ENCODE results near the gene STK39. TPM values are rescaled to one million over a fixed set of nuclear protein-coding genes. Genes with fewer than 3 reads are reported as not detected.

Gene STK39
- total RNA-seq, 1 experiment from 2014 or later: 13.8 TPM

GRCh38 chr2:167961536-167962048 lies 285.8 kb downstream of the STK39 start:
- H3K4me1 Mint-ChIP-seq (ENCODE audit: insufficient read depth, unreplicated experiment): no peaks in the 10 kb centered on the region
- no peaks in the 10 kb centered on the region for H3K9me3 Mint-ChIP-seq (ENCODE audit: unreplicated experiment)
- CTCF ChIA-PET: interaction anchor here (1.1 to 5.7 kb wide), 2 partner anchors 156 to 157 kb away, joined by 5 to 83 read pairs; no protein-coding TSS in a partner anchor
- POLR2A ChIA-PET: no interaction called here
- H3K4me3 Mint-ChIP-seq (ENCODE audit: unreplicated experiment): no peak overlapping the region
- TF ChIP-seq, protein P1, sequence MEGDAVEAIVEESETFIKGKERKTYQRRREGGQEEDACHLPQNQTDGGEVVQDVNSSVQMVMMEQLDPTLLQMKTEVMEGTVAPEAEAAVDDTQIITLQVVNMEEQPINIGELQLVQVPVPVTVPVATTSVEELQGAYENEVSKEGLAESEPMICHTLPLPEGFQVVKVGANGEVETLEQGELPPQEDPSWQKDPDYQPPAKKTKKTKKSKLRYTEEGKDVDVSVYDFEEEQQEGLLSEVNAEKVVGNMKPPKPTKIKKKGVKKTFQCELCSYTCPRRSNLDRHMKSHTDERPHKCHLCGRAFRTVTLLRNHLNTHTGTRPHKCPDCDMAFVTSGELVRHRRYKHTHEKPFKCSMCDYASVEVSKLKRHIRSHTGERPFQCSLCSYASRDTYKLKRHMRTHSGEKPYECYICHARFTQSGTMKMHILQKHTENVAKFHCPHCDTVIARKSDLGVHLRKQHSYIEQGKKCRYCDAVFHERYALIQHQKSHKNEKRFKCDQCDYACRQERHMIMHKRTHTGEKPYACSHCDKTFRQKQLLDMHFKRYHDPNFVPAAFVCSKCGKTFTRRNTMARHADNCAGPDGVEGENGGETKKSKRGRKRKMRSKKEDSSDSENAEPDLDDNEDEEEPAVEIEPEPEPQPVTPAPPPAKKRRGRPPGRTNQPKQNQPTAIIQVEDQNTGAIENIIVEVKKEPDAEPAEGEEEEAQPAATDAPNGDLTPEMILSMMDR (IDR thresholded peaks at IDR 0.05; ENCODE audit: unreplicated experiment): no peak
- intact Hi-C loops (cut with micrococcal nuclease): loop anchor here (10.0 kb wide), 1 partner anchor 373 kb away; no protein-coding TSS in a partner anchor
- H3K36me3 Mint-ChIP-seq (ENCODE audit: insufficient read depth, unreplicated experiment): no peaks in the 10 kb centered on the region
- DNase-seq (ENCODE audit: unreplicated experiment): no peak
- no peaks in the 10 kb centered on the region for H3K27me3 Mint-ChIP-seq (ENCODE audit: insufficient read depth, unreplicated experiment)
- no TSS peak for BruUV-seq (replicated peaks)
- no peak overlapping the region for H3K27ac Mint-ChIP-seq (ENCODE audit: low read depth, unreplicated experiment)

GRCh38 chr2:167960089-167960747 lies 287.2 kb downstream of the STK39 start:
- Mint-ChIP-seq H3K36me3 (ENCODE audit: insufficient read depth, unreplicated experiment) (no peaks in the 10 kb centered on the region), H3K4me3 (ENCODE audit: unreplicated experiment) (no peak overlapping the region), H3K27me3 (ENCODE audit: insufficient read depth, unreplicated experiment) (no peaks in the 10 kb centered on the region), H3K4me1 (ENCODE audit: insufficient read depth, unreplicated experiment) (no peaks in the 10 kb centered on the region), H3K9me3 (ENCODE audit: unreplicated experiment) (no peaks in the 10 kb centered on the region), H3K27ac (ENCODE audit: low read depth, unreplicated experiment) (no peak overlapping the region)
- TF ChIP-seq, protein P1 (IDR thresholded peaks at IDR 0.05; ENCODE audit: unreplicated experiment): no peak
- no peak for DNase-seq (ENCODE audit: unreplicated experiment)
- intact Hi-C loops (cut with micrococcal nuclease): loop anchor here (10.0 kb wide), 1 partner anchor 375 kb away; no protein-coding TSS in a partner anchor
- CTCF ChIA-PET: interaction anchor here (0.6 to 1.1 kb wide), 2 partner anchors 87 to 158 kb away, joined by 4 to 5 read pairs; no protein-coding TSS in a partner anchor
- no TSS peak for BruUV-seq (replicated peaks)
- POLR2A ChIA-PET: no interaction called here

DNA sequence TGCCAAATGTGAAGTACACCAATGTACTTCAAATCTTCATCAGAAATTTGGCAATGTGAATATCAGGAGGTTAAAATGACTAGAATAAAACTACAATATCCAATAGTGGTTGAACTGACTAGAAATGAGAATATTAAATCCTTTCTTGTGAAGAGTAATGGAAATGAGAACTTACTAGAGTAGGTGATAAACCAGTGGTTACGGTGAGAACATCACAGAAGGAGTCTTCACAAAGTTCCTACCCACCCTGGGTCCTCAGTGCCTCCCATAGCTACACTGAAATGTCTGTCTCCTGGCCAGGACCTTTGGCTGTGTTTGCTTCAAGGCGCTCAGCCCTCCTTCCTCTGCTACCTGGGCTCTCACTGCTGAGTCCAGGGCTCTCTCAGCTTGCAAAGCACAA lies 289.7 kb downstream of the STK39 start:
- TF ChIP-seq, protein P1 (IDR thresholded peaks at IDR 0.05; ENCODE audit: unreplicated experiment): no peak
- no peaks in the 10 kb centered on the region for H3K4me1 Mint-ChIP-seq (ENCODE audit: insufficient read depth, unreplicated experiment)
- no peaks in the 10 kb centered on the region for H3K36me3 Mint-ChIP-seq (ENCODE audit: insufficient read depth, unreplicated experiment)
- H3K4me3 Mint-ChIP-seq (ENCODE audit: unreplicated experiment): no peak overlapping the region
- no peaks in the 10 kb centered on the region for H3K27me3 Mint-ChIP-seq (ENCODE audit: insufficient read depth, unreplicated experiment)
- H3K9me3 Mint-ChIP-seq (ENCODE audit: unreplicated experiment): no peaks in the 10 kb centered on the region
- intact Hi-C loops (cut with micrococcal nuclease): no loop called here
- BruUV-seq (replicated peaks): no TSS peak
- CTCF ChIA-PET: no interaction called here
- POLR2A ChIA-PET: no interaction called here
- no peak overlapping the region for H3K27ac Mint-ChIP-seq (ENCODE audit: low read depth, unreplicated experiment)
- no peak for DNase-seq (ENCODE audit: unreplicated experiment)

DNA sequence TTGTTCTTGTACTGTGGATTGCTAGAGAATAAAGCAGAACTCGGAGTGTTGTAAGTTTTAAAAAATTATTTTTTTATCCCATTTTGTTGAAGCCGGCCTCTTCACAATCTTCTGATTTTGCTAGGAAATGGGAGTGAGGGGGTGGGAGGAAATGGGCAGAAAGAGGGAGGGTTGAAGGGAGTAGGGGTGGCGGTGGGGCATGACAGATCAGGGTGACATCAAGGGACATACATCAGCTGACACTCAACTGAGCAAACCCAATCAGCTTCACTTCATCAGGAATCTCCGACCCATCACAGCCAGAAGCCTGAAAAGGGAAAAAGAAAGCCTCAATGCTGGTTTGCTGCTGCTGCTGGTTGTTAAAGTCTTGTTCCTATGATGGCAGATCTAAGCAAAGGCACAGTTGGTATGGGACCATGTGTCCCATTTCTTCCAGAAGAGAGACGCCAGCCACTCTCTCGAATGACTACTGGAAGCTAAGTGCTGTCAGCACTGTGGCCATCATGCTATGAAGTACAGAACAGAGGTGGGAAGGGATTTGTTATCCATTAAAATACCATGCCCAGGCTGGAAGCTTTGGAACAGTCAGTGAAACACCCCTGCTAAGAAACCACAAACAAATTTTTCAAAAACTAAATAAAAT lies 292.0 kb downstream of the STK39 start:
- Mint-ChIP-seq H3K27me3 (ENCODE audit: insufficient read depth, unreplicated experiment) (no peaks in the 10 kb centered on the region), H3K4me3 (ENCODE audit: unreplicated experiment) (no peak overlapping the region), H3K9me3 (ENCODE audit: unreplicated experiment) (no peaks in the 10 kb centered on the region), H3K36me3 (ENCODE audit: insufficient read depth, unreplicated experiment) (no peaks in the 10 kb centered on the region), H3K4me1 (ENCODE audit: insufficient read depth, unreplicated experiment) (no peaks in the 10 kb centered on the region), H3K27ac (ENCODE audit: low read depth, unreplicated experiment) (no peak overlapping the region)
- CTCF ChIA-PET: no interaction called here
- TF ChIP-seq, protein P1 (IDR thresholded peaks at IDR 0.05; ENCODE audit: unreplicated experiment): no peak
- no TSS peak for BruUV-seq (replicated peaks)
- intact Hi-C loops (cut with micrococcal nuclease): no loop called here
- no peak for DNase-seq (ENCODE audit: unreplicated experiment)
- POLR2A ChIA-PET: no interaction called here

Data from MCF 10A (cell line).